ENCODE results near the gene ZNF195. TPM values are rescaled to one million over a fixed set of nuclear protein-coding genes. Genes with fewer than 3 reads are reported as not detected.
"Not testable (repeated sequence)": the region's sequence is repeated elsewhere in the genome, so short reads cannot be mapped to it uniquely, and the experiment has no call there.

ZNF195 gene
- total RNA-seq, 6 experiments from 2014 or later, result 6.9 to 10.1 (median 7.5) TPM

DNA sequence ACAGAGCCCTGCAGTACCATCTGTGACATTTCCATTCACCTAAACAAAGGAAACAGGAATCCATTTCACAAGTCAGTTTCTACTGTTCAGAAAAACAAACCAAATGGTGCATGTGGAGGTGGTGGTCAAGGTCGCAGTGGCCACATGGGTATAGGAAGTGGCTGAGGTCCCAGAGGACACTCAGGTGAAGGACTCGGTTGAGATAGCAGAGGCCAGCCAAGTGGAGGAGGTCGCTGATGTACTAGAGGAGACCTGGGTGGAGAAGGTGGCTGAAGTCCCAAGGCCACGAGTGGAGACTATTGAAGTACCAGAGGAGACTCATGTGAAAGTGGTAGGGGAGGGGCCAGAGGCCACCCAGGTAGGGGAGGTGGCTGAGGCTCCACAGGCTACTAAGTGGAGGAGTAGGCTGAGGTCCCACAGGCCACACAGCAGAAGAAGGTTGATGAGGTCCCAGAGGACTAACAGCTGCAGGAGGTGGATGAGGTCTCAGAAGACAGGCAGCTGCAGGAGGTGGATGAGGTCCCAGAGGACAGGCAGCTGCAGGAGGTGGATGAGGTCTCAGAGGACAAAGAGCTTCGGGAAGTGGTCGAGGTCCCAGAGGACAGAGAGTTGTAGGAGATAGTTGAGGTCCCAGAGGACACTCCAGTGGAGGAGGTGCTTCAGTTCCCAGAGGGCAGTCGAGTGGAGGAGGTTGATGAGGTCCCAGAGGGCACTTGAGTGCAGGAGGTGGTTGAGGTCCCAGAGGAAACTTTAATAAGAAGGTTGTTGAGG lies 40.2 kb downstream of the ZNF195 start:
- intact Hi-C loops (cut with DNase I), result no loop called here
- Histone ChIP-seq H3K9me3 (no peaks in the 10 kb centered on the region), H3K36me3 (no peaks in the 10 kb centered on the region), H3K4me3 (no peak overlapping the region), H3K27ac (no peak overlapping the region), H3K4me1 (no peaks in the 10 kb centered on the region), H3K27me3 (no peaks in the 10 kb centered on the region)
- TF ChIP-seq, protein P1, sequence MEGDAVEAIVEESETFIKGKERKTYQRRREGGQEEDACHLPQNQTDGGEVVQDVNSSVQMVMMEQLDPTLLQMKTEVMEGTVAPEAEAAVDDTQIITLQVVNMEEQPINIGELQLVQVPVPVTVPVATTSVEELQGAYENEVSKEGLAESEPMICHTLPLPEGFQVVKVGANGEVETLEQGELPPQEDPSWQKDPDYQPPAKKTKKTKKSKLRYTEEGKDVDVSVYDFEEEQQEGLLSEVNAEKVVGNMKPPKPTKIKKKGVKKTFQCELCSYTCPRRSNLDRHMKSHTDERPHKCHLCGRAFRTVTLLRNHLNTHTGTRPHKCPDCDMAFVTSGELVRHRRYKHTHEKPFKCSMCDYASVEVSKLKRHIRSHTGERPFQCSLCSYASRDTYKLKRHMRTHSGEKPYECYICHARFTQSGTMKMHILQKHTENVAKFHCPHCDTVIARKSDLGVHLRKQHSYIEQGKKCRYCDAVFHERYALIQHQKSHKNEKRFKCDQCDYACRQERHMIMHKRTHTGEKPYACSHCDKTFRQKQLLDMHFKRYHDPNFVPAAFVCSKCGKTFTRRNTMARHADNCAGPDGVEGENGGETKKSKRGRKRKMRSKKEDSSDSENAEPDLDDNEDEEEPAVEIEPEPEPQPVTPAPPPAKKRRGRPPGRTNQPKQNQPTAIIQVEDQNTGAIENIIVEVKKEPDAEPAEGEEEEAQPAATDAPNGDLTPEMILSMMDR (IDR thresholded peaks at IDR 0.05), result no peak
- no peak for TF ChIP-seq POLR2A (IDR thresholded peaks at IDR 0.05)
- 50% methylated on average over 7 of the region's 7 CpGs for WGBS (ENCODE audit: insufficient coverage, low coverage, low lambda C conversion rate, missing lambda C conversion rate)
- ATAC-seq (no peak), DNase-seq (no peak)

DNA sequence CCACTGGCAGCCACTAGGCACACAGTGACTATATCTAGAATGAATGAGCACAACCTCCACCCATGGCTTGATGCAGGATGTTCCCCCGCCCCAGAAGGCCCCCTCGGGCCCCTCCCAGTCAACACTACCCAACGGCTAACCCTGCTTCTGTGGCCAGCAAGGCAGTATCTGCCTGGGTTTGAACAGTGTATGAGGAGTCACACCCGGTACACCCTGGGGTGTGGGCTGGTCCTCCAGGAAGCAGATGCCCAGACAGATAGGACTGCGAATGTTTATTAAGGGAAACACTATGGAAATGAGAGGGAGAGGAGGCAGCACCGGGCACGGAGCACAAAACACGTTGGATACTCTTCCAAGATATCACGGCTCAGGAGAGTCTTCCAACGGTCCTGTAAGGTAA lies 42.5 kb downstream of the ZNF195 start:
- DNase-seq; H3K4me3 ChIP-seq; H3K36me3 ChIP-seq; H3K4me1 ChIP-seq; H3K27me3 ChIP-seq; ATAC-seq; H3K27ac ChIP-seq; intact Hi-C loops (cut with DNase I); H3K9me3 ChIP-seq: not testable (repeated sequence)
- WGBS (ENCODE audit: insufficient coverage, low coverage, low lambda C conversion rate, missing lambda C conversion rate), result no CpG with 5 or more reads among the region's 10 CpGs

DNA sequence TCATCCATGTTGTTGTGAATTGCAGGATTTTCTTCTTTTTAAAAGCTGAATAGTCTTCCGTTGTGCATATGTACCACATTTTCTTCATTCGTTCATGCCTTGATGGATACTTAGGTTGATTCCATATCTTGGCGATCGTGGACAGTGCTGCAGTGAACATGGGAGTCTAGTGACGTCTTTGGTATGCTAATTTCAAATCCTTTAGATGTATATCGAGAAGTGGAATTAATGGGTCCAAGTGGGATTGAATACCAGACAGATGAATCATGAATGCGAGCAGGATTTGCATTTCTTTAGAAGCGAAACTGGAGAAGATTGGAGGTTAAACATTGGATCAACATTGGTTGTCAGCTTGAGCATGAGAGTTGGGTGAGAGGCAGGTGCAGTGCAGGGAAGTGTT lies 45.8 kb downstream of the ZNF195 start:
- H3K27ac ChIP-seq; H3K36me3 ChIP-seq; intact Hi-C loops (cut with DNase I); H3K4me3 ChIP-seq; DNase-seq; H3K9me3 ChIP-seq; H3K4me1 ChIP-seq; H3K27me3 ChIP-seq; ATAC-seq: not testable (repeated sequence)
- WGBS (ENCODE audit: insufficient coverage, low coverage, low lambda C conversion rate, missing lambda C conversion rate), result no CpG with 5 or more reads among the region's 8 CpGs

DNA sequence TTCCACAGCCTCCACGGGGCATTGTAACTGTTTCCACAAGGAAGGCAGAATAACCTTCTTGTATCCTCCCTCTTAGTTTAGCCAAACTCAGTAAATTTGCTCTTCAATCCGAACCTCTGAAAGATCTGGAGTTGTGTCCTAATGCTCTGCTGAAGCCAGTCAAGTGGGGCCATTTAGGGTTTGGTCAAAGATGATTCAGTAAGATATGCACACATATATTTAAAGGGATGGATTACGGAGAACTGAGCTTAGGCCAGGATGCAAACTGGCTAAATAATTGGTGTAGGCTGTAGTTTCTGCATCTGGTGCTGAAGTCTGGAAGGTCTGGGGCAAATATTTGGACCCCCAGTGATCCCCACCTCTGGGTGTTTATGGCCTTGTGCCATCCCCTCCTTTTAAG lies 47.9 kb downstream of the ZNF195 start:
- H3K4me1 ChIP-seq; ATAC-seq; intact Hi-C loops (cut with DNase I); DNase-seq; H3K27me3 ChIP-seq; H3K9me3 ChIP-seq; H3K36me3 ChIP-seq; H3K4me3 ChIP-seq; H3K27ac ChIP-seq: not testable (repeated sequence)
- WGBS (ENCODE audit: insufficient coverage, low coverage, low lambda C conversion rate, missing lambda C conversion rate), result no CpG with 5 or more reads among the region's 3 CpGs

DNA sequence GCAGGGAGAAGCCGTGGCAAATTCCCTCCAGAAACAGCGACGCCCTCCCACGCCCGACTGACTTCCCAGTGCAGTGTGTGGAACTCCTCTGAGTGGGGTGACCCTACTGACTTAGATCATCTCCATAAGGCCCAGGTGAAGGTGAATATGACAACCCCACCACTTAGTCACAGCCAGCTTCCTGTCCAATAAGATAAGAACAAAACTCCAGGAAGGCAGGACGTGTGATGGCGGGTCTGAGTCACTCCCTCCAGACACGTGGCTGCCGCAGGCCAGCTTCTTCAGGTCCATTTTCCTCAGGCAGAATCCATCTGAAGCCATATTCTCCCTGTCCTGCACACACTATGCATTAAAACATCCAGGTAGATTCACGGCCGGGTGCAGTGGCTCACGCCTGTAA lies 48.9 kb downstream of the ZNF195 start:
- intact Hi-C loops (cut with DNase I); H3K4me1 ChIP-seq; DNase-seq; H3K27me3 ChIP-seq; H3K9me3 ChIP-seq; H3K27ac ChIP-seq; H3K4me3 ChIP-seq; H3K36me3 ChIP-seq: not testable (repeated sequence)
- no CpG with 5 or more reads among the region's 12 CpGs for WGBS (ENCODE audit: insufficient coverage, low coverage, low lambda C conversion rate, missing lambda C conversion rate)
- ATAC-seq, result peak in 1 of 4 donors; percentile 16

DNA sequence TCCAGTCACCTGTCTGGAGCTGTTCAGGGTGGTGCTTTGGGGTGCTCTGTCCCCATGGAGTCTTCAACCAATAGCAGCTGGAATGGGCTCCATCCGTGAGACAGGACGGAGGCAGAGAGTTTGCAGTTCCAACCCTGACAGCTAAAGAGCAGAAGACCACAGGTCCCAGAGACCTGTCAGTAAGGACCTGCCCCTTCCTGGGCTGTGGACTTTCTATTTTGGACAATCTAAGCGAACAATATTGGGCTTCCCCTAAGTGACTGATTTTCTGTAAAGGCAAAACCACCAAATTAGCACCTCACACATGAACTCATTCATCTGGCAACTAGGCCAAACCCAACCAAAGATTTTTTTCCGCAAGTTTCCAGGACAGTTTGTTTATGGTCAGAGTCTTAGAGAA lies 50.4 kb downstream of the ZNF195 start:
- DNase-seq; H3K4me3 ChIP-seq; H3K27me3 ChIP-seq; H3K36me3 ChIP-seq; ATAC-seq; H3K27ac ChIP-seq; H3K4me1 ChIP-seq; H3K9me3 ChIP-seq; intact Hi-C loops (cut with DNase I): not testable (repeated sequence)
- no CpG with 5 or more reads among the region's 4 CpGs for WGBS (ENCODE audit: insufficient coverage, low coverage, low lambda C conversion rate, missing lambda C conversion rate)

DNA sequence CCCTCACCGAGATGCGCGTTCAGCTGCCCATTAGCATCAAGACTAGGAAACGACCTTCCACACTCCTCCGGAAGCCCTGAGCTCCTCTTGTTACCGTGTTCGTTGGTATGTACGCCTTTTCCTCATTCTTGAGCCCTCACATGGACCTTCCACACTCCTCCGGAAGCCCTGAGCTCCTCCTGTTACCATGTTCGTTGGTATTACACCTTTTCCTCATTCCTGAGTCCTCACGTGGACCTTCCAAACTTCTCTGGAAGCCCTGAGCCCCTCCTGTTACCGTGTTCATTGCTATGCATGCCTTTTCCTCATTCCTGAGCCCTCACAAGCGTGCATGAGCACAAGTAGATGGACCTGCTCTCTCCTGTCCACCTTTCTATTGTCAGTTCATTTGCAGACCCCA lies 52.5 kb downstream of the ZNF195 start:
- WGBS (ENCODE audit: insufficient coverage, low coverage, low lambda C conversion rate, missing lambda C conversion rate), result no CpG with 5 or more reads among the region's 13 CpGs
- intact Hi-C loops (cut with DNase I); H3K4me1 ChIP-seq; H3K27me3 ChIP-seq; ATAC-seq; H3K27ac ChIP-seq; H3K4me3 ChIP-seq; H3K36me3 ChIP-seq; H3K9me3 ChIP-seq; DNase-seq: not testable (repeated sequence)

DNA sequence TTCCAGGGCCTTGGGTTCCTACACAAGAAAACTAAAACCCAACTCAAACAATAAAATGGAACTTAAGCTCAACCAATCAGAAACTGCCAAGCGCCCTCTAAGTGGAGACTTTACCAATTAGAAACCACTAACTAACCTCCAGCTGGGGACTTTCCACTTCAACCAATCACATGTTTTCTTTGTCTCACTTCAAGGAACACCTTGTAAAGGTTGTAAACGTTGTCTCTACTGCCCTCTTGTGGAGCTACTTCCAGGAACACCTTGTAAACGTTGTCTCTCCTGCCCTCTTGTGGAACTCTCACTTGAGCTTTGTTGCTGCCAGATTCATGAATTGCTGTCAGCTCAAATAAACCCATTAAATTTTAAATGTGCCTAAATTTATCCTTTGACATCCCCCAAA lies 54.2 kb downstream of the ZNF195 start:
- no CpG with 5 or more reads among the region's 3 CpGs for WGBS (ENCODE audit: insufficient coverage, low coverage, low lambda C conversion rate, missing lambda C conversion rate)

More for the DNA sequence above, 54.2 kb downstream of the ZNF195 start:
- H3K27ac ChIP-seq; H3K9me3 ChIP-seq; H3K4me3 ChIP-seq; DNase-seq; H3K27me3 ChIP-seq; intact Hi-C loops (cut with DNase I); H3K4me1 ChIP-seq; H3K36me3 ChIP-seq: not testable (repeated sequence)
- ATAC-seq, result peak; percentile 43 to 71 (median 60)

Small RNA genes within 50 kb of the gene (small RNA-seq; reads per million reads assigned to genes)
- 0 reads per million in 2 experiments for gene AC123788.2

Other genes with a start within 250 kb of the ZNF195 start
- gene OSBPL5, start 213.8 kb downstream of the ZNF195 start, total RNA-seq, result 1 to 10 TPM; 2.2 to 6.3 (median 3.4) TPM
- gene MRGPRG, start 160.3 kb downstream of the ZNF195 start, total RNA-seq, result not detected
- not detected for gene MRGPRE, start 146.7 kb downstream of the ZNF195 start, total RNA-seq

Data from right lobe of liver (tissue), 6 donors.